ENCODE results near the gene EFTUD2.

- no peak for TF ChIP-seq TCF7 (CRISPR knock-in tag; IDR thresholded peaks at IDR 0.05; ENCODE audit: low read depth)
- TF ChIP-seq CTCF (IDR thresholded peaks at IDR 0.05) = no peak
- TF ChIP-seq JAZF1 (CRISPR knock-in tag; IDR thresholded peaks at IDR 0.05) = no peak
- TF ChIP-seq ATF1 (CRISPR knock-in tag; IDR thresholded peaks at IDR 0.05) = no peak
- TF ChIP-seq USF1 (CRISPR knock-in tag; IDR thresholded peaks at IDR 0.05) = no peak
- no peak for TF ChIP-seq ATF3 (CRISPR knock-in tag; conservative IDR thresholded peaks at IDR 0.05)
- TF ChIP-seq ZNF232 (CRISPR knock-in tag; IDR thresholded peaks at IDR 0.05) = no peak
- no peak for TF ChIP-seq ZNF317 (CRISPR knock-in tag; IDR thresholded peaks at IDR 0.05; ENCODE audit: borderline replicate concordance, low read depth)
- TF ChIP-seq IRF1 (CRISPR knock-in tag; IDR thresholded peaks at IDR 0.05) = no peak
- no peak for TF ChIP-seq E2F1 (CRISPR knock-in tag; IDR thresholded peaks at IDR 0.05)
- no peak for TF ChIP-seq RELA (CRISPR knock-in tag; IDR thresholded peaks at IDR 0.05; ENCODE audit: borderline replicate concordance)
- no peak for TF ChIP-seq ESRRA (CRISPR knock-in tag; IDR thresholded peaks at IDR 0.05; ENCODE audit: borderline replicate concordance)
- TF ChIP-seq STAT6 (CRISPR knock-in tag; conservative IDR thresholded peaks at IDR 0.05; ENCODE audit: low read depth) = no peak
Measured at GRCh38 chr17:44922136-44922535, 22.9 kb upstream of the EFTUD2 start.

Measured in WTC11 (cell line).